ENCODE results near the gene FAAP20. TPM values are rescaled to one million over a fixed set of nuclear protein-coding genes. Genes with fewer than 3 reads are reported as not detected.

FAAP20 gene
- total RNA-seq, 1 experiment from 2014 or later, result 133 TPM

- Mint-ChIP-seq H3K9me3 (no peaks in the 10 kb centered on the region), H3K36me3 (peaks cover 19% of the 10 kb centered on the region), H3K27ac (no peak overlapping the region), H3K4me1 (0 out of 2 replicates have a peak, but pooled peaks cover 3% of the 10 kb centered on the region), H3K4me3 (no peak overlapping the region), H3K27me3 (ENCODE audit: low read depth) (no peaks in the 10 kb centered on the region)
- ATAC-seq (no peak), DNase-seq (ENCODE audit: low spot score) (no peak)
- no peak for TF ChIP-seq FOXP1 (CRISPR knock-in tag; IDR thresholded peaks at IDR 0.05; ENCODE audit: borderline replicate concordance)
- no peak for TF ChIP-seq E2F4 (CRISPR knock-in tag; IDR thresholded peaks at IDR 0.05; ENCODE audit: borderline replicate concordance, low read depth)
- no peak for TF ChIP-seq EMX1 (CRISPR knock-in tag; IDR thresholded peaks at IDR 0.05)
- TF ChIP-seq ETV6 (CRISPR knock-in tag; IDR thresholded peaks at IDR 0.05), result no peak
- no peak for TF ChIP-seq MLX (CRISPR knock-in tag; IDR thresholded peaks at IDR 0.05)
- TF ChIP-seq, protein P1, sequence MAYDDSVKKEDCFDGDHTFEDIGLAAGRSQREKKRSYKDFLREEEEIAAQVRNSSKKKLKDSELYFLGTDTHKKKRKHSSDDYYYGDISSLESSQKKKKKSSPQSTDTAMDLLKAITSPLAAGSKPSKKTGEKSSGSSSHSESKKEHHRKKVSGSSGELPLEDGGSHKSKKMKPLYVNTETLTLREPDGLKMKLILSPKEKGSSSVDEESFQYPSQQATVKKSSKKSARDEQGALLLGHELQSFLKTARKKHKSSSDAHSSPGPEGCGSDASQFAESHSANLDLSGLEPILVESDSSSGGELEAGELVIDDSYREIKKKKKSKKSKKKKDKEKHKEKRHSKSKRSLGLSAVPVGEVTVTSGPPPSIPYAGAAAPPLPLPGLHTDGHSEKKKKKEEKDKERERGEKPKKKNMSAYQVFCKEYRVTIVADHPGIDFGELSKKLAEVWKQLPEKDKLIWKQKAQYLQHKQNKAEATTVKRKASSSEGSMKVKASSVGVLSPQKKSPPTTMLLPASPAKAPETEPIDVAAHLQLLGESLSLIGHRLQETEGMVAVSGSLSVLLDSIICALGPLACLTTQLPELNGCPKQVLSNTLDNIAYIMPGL (CRISPR knock-in tag; IDR thresholded peaks at IDR 0.05), result no peak
- TF ChIP-seq, protein P2, sequence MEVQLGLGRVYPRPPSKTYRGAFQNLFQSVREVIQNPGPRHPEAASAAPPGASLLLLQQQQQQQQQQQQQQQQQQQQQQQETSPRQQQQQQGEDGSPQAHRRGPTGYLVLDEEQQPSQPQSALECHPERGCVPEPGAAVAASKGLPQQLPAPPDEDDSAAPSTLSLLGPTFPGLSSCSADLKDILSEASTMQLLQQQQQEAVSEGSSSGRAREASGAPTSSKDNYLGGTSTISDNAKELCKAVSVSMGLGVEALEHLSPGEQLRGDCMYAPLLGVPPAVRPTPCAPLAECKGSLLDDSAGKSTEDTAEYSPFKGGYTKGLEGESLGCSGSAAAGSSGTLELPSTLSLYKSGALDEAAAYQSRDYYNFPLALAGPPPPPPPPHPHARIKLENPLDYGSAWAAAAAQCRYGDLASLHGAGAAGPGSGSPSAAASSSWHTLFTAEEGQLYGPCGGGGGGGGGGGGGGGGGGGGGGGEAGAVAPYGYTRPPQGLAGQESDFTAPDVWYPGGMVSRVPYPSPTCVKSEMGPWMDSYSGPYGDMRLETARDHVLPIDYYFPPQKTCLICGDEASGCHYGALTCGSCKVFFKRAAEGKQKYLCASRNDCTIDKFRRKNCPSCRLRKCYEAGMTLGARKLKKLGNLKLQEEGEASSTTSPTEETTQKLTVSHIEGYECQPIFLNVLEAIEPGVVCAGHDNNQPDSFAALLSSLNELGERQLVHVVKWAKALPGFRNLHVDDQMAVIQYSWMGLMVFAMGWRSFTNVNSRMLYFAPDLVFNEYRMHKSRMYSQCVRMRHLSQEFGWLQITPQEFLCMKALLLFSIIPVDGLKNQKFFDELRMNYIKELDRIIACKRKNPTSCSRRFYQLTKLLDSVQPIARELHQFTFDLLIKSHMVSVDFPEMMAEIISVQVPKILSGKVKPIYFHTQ (CRISPR knock-in tag; IDR thresholded peaks at IDR 0.05), result no peak
- no peak for TF ChIP-seq KAT7 (CRISPR knock-in tag; IDR thresholded peaks at IDR 0.05; ENCODE audit: borderline replicate concordance)
- no peak for TF ChIP-seq ZNF416 (CRISPR knock-in tag; IDR thresholded peaks at IDR 0.05)
- no peak for TF ChIP-seq IRF2 (CRISPR knock-in tag; IDR thresholded peaks at IDR 0.05; ENCODE audit: borderline replicate concordance, low read depth)
- no peak for TF ChIP-seq ZNF232 (CRISPR knock-in tag; IDR thresholded peaks at IDR 0.05)
- ChIA-PET POLR2A (no interaction called here), CTCF (interaction anchor here (2.4 kb wide), 1 partner anchor 38 kb away, joined by 6 read pairs; no protein-coding TSS in a partner anchor)
Measured at GRCh38 chr1:2177541-2177940, 17.0 kb downstream of the FAAP20 start.

DNA sequence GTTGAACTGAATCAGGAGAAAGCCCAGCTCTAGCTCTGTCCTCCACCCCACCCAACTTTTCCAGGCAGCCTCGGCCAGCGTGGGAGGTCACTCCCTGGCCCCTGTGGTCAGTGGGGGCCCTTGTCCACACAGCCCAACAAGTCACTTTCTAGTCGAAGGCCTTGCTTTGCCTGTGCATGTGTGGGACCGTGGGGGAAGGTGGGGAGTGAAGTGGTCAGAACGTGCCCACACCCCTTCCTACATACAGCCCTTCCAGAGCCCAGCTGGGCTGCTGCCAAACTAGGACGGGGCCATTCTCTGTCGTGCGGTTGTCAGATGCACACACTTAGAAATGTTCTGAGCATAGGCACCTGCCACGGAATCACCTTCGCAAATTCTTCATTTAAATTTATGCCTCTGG is 18.0 kb downstream of the FAAP20 start:
- no peaks in the 10 kb centered on the region for H3K9me3 Mint-ChIP-seq
- no peak for ATAC-seq
- H3K4me1 Mint-ChIP-seq, result 0 out of 2 replicates have a peak, but pooled peaks cover 3% of the 10 kb centered on the region
- DNase-seq (ENCODE audit: low spot score), result no peak
- no peaks in the 10 kb centered on the region for H3K27me3 Mint-ChIP-seq (ENCODE audit: low read depth)
- ChIA-PET POLR2A (no interaction called here), CTCF (interaction anchor here (0.8 to 2.6 kb wide), 3 partner anchors 18 to 127 kb away, joined by 3 to 21 read pairs (median 3); partner anchors contain the start of genes FAAP20 and PRKCZ)
- no peak overlapping the region for H3K4me3 Mint-ChIP-seq
- H3K36me3 Mint-ChIP-seq, result peaks cover 19% of the 10 kb centered on the region
- H3K27ac Mint-ChIP-seq, result no peak overlapping the region
- TF ChIP-seq, protein P2 (CRISPR knock-in tag; IDR thresholded peaks at IDR 0.05), result no peak
- TF ChIP-seq CBFB (CRISPR knock-in tag; IDR thresholded peaks at IDR 0.05; ENCODE audit: low read depth) (no peak), AFF4 (CRISPR knock-in tag; IDR thresholded peaks at IDR 0.05; ENCODE audit: borderline replicate concordance) (no peak), ZNF416 (CRISPR knock-in tag; IDR thresholded peaks at IDR 0.05) (no peak), ATF2 (CRISPR knock-in tag; IDR thresholded peaks at IDR 0.05; ENCODE audit: borderline replicate concordance, low read depth) (no peak), IRF2 (CRISPR knock-in tag; IDR thresholded peaks at IDR 0.05; ENCODE audit: borderline replicate concordance, low read depth) (no peak), ELF4 (CRISPR knock-in tag; IDR thresholded peaks at IDR 0.05; ENCODE audit: low read depth) (no peak), MLX (CRISPR knock-in tag; IDR thresholded peaks at IDR 0.05) (no peak)
- TF ChIP-seq, protein P3, sequence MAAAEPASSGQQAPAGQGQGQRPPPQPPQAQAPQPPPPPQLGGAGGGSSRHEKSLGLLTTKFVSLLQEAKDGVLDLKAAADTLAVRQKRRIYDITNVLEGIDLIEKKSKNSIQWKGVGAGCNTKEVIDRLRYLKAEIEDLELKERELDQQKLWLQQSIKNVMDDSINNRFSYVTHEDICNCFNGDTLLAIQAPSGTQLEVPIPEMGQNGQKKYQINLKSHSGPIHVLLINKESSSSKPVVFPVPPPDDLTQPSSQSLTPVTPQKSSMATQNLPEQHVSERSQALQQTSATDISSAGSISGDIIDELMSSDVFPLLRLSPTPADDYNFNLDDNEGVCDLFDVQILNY (CRISPR knock-in tag; IDR thresholded peaks at IDR 0.05), result no peak

Measured in WTC11 (cell line).